Tibial nerve (tissue), 4 donors: Measurements from ENCODE around the gene WDR27. TPM values are rescaled to one million over a fixed set of nuclear protein-coding genes. Genes with fewer than 3 reads are reported as not detected.

Experiments used
- DNase-seq, 2 donors: peaks; one replicate each; pipeline ENCODE4 v3.0.0-alpha.2; 2019; ENCODE audit warnings: low spot score in 2 of 2
- H3K27ac ChIP-seq, 4 donors: fragments of 200-600 bp; sonication (generic) in 3 of 4; one replicate each; pipeline ENCODE4 v1.5.1; 2017 to 2019; ENCODE audit warnings: mild to moderate bottlenecking in 1 of 4
- H3K27me3 ChIP-seq, 2 donors: fragments of 200-600 bp; sonication (generic) in 1 of 2; one replicate each; pipeline versions ENCODE4 v1.5.1 to v1.6.0; 2017 to 2019
- H3K36me3 ChIP-seq, 3 donors: fragments of 200-600 bp; sonication (generic); one replicate each; pipeline ENCODE4 v1.5.1; 2018 to 2019
- H3K4me1 ChIP-seq, 4 donors: fragments of 200-600 bp; sonication (generic) in 3 of 4; one replicate each; pipeline ENCODE4 v1.5.1; 2017 to 2019
- H3K4me3 ChIP-seq, 4 donors: fragments of 200-600 bp; sonication (generic) in 3 of 4; one replicate each; pipeline ENCODE4 v1.5.1; 2017 to 2019; ENCODE audit warnings: mild to moderate bottlenecking in 1 of 4, moderate library complexity in 1 of 4
- H3K9me3 ChIP-seq, 4 donors: fragments of 200-600 bp; sonication (generic) in 3 of 4; one replicate each; pipeline ENCODE4 v1.5.1; 2017 to 2019
- EP300 ChIP-seq, 2 donors: sonication (generic); formaldehyde crosslinking; IDR thresholded peaks; one replicate each; pipeline ENCODE4 v1.6.1; 2017; ENCODE audit warnings: antibody characterized with exemption in 2 of 2, mild to moderate bottlenecking in 1 of 2
- POLR2A ChIP-seq, 2 donors: fragments of 450-650 bp; IDR thresholded peaks; one replicate each; pipeline ENCODE4 v1.6.1; 2017; ENCODE audit warnings: antibody characterized with exemption in 2 of 2, mild to moderate bottlenecking in 2 of 2, moderate library complexity in 2 of 2
- WGBS, 2 donors: methylation state at CpG; one replicate each; pipeline ENCODE4 v1.1.5; 2018; 5-methylcytosine and 5-hydroxymethylcytosine counted together
- total RNA-seq, 4 donors: library from RNA; depleted of rRNA; stranded (reverse); fragments of >200 nt; gene quantifications; one replicate each; pipeline ENCODE4 v1.1.0, GENCODE V29; 2016
- TF ChIP-seq, protein P1 (sequence below), 5 experiments: fragments of 200-600 bp in 3 of 5; fragments of 450-650 bp in 2 of 5; sonication (generic) in 3 of 5; IDR thresholded peaks; one replicate each; pipeline ENCODE4 v1.5.1; 2016 to 2019; ENCODE audit warnings: antibody characterized with exemption in 5 of 5, mild to moderate bottlenecking in 3 of 5, moderate library complexity in 2 of 5

The WDR27 gene
- total RNA-seq, 4 donors from 2014 or later, result 33.9 to 57.5 (median 52.5) TPM

DNA sequence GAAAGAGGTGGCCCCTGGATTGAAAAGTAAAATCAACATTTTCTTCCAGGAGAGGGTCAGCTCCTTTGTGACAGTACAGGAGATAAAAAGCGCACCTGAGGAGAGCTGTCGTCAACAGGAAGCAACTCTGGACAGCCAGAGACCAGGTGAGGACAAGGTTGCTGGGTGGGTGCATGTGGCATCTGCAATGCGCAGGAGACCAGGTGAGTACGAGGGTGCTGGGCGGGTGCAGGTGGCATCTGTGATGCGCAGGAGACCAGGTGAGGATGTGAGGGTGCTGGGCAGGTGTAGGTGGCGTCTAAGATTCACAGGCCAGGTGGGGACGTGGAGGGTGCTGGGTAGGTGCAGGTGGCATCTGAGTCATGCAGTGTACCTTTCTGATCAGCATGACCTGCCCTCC is 38.4 kb downstream of the WDR27 start:
- 91 to 94% methylated on average over 8 of the region's 8 CpGs for WGBS, 2 donors
- no peak overlapping the region for H3K27ac ChIP-seq
- TF ChIP-seq, protein P1, sequence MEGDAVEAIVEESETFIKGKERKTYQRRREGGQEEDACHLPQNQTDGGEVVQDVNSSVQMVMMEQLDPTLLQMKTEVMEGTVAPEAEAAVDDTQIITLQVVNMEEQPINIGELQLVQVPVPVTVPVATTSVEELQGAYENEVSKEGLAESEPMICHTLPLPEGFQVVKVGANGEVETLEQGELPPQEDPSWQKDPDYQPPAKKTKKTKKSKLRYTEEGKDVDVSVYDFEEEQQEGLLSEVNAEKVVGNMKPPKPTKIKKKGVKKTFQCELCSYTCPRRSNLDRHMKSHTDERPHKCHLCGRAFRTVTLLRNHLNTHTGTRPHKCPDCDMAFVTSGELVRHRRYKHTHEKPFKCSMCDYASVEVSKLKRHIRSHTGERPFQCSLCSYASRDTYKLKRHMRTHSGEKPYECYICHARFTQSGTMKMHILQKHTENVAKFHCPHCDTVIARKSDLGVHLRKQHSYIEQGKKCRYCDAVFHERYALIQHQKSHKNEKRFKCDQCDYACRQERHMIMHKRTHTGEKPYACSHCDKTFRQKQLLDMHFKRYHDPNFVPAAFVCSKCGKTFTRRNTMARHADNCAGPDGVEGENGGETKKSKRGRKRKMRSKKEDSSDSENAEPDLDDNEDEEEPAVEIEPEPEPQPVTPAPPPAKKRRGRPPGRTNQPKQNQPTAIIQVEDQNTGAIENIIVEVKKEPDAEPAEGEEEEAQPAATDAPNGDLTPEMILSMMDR (IDR thresholded peaks at IDR 0.05), result no peak
- TF ChIP-seq EP300 (IDR thresholded peaks at IDR 0.05) (no peak), POLR2A (IDR thresholded peaks at IDR 0.05) (no peak)
- H3K4me3 ChIP-seq, result no peak overlapping the region
- H3K4me1 ChIP-seq, result no peaks in the 10 kb centered on the region
- H3K27me3 ChIP-seq, result no peaks in the 10 kb centered on the region
- DNase-seq, result no peak
- H3K36me3 ChIP-seq, result peaks cover 0 to 86% (median 6%) of the 10 kb centered on the region in 3 donors
- H3K9me3 ChIP-seq, result no peaks in the 10 kb centered on the region

DNA sequence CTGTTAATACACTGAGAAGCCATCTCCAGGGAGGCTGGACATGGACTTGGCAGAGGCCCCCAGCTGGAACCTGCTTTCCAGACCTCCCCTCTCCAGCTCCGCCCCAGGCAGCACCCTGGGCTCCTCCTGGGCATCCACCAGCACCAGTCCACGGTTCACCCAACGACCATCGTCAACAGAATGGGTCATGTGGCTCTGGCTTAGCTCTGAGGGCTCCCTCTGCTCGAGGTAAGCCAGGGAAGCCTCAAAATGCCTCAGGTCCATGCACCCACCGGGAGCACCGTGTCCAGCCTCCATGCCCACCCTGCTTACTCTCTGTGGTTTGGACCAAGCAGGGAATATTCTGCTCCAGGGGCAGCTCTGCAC is 40.5 kb downstream of the WDR27 start:
- Histone ChIP-seq H3K27me3 (no peaks in the 10 kb centered on the region), H3K4me3 (no peak overlapping the region), H3K4me1 (no peaks in the 10 kb centered on the region), H3K36me3 (peaks cover 0 to 86% (median 2%) of the 10 kb centered on the region in 3 donors), H3K9me3 (no peaks in the 10 kb centered on the region), H3K27ac (no peak overlapping the region)
- no peak for DNase-seq
- WGBS, 2 donors, result 96 to 98% methylated on average over 5 to 7 of the region's 7 CpGs
- TF ChIP-seq POLR2A (IDR thresholded peaks at IDR 0.05) (no peak), EP300 (IDR thresholded peaks at IDR 0.05) (no peak)
- TF ChIP-seq, protein P1 (IDR thresholded peaks at IDR 0.05), result no peak

DNA sequence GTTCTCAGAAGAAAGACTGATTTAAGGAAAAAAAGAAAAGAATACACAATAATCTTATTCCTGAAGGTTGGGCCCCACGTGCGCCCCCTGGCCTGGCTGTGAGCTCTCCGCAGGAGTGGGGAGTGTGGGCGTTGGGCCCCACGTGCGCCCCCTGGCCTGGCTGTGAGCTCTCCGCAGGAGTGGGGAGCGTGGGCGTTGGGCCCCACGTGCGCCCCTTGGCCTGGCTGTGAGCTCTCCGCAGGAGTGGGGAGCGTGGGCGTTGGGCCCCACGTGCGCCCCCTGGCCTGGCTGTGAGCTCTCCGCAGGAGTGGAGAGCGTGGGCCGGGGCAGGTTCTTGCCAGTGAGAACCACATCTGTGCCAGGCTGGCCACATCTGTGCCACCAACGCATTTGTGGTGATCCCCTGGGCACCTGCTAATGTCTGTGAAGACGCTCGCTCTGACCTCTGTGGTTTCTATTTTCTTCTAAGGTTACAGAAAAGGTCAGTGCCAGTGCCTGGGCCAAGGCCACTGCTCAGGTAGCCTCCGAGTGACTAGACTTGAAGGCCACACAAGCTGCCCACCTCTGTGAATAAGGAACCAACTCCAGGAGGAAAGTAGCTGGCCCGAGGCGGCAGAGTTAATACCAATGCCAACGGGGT is 41.0 kb downstream of the WDR27 start:
- Histone ChIP-seq H3K4me1 (no peaks in the 10 kb centered on the region), H3K36me3 (peaks cover 0 to 86% (median 2%) of the 10 kb centered on the region in 3 donors), H3K9me3 (no peaks in the 10 kb centered on the region), H3K4me3 (no peak overlapping the region), H3K27ac (no peak overlapping the region), H3K27me3 (no peaks in the 10 kb centered on the region)
- no peak for DNase-seq
- WGBS, 2 donors, result 86 to 89% methylated on average over 23 to 26 of the region's 26 CpGs
- TF ChIP-seq POLR2A (IDR thresholded peaks at IDR 0.05), result no peak
- TF ChIP-seq, protein P1 (IDR thresholded peaks at IDR 0.05), result no peak
- TF ChIP-seq EP300 (IDR thresholded peaks at IDR 0.05), result no peak

DNA sequence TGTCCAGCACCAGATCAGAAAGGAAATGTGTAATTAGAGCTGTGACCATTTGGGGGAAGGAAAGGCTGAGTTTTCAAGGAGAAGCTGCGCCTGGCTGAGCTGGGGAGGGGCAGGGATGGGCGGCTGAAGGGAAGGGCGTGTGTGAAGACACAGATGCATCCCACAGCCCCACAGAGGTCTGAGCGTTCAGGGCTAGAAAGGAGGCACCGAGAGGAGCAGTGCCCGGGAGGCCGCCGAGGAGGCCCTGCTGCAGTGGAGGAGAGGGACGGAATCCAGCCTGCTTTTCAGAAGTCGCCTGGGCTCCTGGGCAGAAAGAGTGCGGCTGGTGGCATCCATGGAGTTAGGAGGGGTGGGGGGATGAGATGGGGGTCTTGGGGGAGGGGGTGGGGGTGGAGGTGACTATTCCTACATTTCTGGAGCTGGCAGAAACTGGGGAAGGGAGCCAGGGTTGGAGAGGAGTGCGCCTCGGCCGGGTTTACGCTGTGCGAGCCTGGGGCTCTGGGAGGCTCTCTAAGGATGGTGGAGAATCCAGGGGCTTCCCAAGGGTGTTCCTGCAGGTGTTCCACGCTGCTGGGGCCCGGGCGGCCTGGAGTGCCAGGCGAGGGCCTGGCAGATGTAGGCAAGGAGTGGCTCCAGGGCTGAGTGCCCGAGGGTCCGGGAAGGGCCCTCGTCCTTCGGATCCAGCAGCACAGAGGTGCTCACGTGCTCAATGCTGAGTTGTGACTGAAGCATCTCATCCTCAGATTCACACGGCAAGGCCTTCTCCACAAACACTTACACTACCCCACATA is 41.8 kb downstream of the WDR27 start:
- WGBS, 2 donors, result 92% methylated on average over 26 of the region's 26 CpGs

More for the DNA sequence above, 41.8 kb downstream of the WDR27 start:
- DNase-seq, result no peak
- no peaks in the 10 kb centered on the region for H3K27me3 ChIP-seq
- peaks cover 0 to 4% (median 0%) of the 10 kb centered on the region in 4 donors for H3K4me1 ChIP-seq
- TF ChIP-seq EP300 (IDR thresholded peaks at IDR 0.05) (no peak), POLR2A (IDR thresholded peaks at IDR 0.05) (no peak)
- TF ChIP-seq, protein P1 (IDR thresholded peaks at IDR 0.05), result no peak
- H3K36me3 ChIP-seq, result peaks cover 0 to 84% (median 2%) of the 10 kb centered on the region in 3 donors
- H3K4me3 ChIP-seq, result no peak overlapping the region
- H3K27ac ChIP-seq, result no peak overlapping the region
- H3K9me3 ChIP-seq, result no peaks in the 10 kb centered on the region
